KOPT-K1 (cell line): Measurements from ENCODE around the gene IFT80.
"Not testable (repeated sequence)": the region's sequence is repeated elsewhere in the genome, so short reads cannot be mapped to it uniquely, and the experiment has no call there.

Source experiments
- H3K27ac ChIP-seq: fragments of 200-600 bp; sonication (generic); 2 replicates; pipeline ENCODE4 v1.5.1; 2016; ENCODE audit warnings: antibody characterized with exemption, mild to moderate bottlenecking, low read depth, low read length; ENCODE audit not compliant: poor library complexity, severe bottlenecking
- H3K36me3 ChIP-seq: fragments of 200-600 bp; sonication (generic); 2 replicates; pipeline ENCODE4 v1.5.1; 2017; ENCODE audit warnings: antibody characterized with exemption, mild to moderate bottlenecking, low read length, moderate library complexity; ENCODE audit not compliant: insufficient read depth
- H3K9me3 ChIP-seq: fragments of 200-600 bp; sonication (generic); 2 replicates; pipeline ENCODE4 v1.5.1; 2017; ENCODE audit warnings: antibody characterized with exemption, low read length, mild to moderate bottlenecking; ENCODE audit not compliant: insufficient read depth, poor library complexity, severe bottlenecking

The IFT80 gene

GRCh38 chr3:160384639-160385318, 14.2 kb downstream of the IFT80 start:
- no peak overlapping the region for H3K27ac ChIP-seq
- H3K36me3 ChIP-seq: no peaks in the 10 kb centered on the region
- no peaks in the 10 kb centered on the region for H3K9me3 ChIP-seq

GRCh38 chr3:160381470-160381869, 17.6 kb downstream of the IFT80 start:
- Histone ChIP-seq H3K9me3 (no peaks in the 10 kb centered on the region), H3K27ac (no peak overlapping the region), H3K36me3 (peaks cover 4% of the 10 kb centered on the region)

GRCh38 chr3:160379628-160380214, 19.3 kb downstream of the IFT80 start:
- Histone ChIP-seq H3K27ac (no peak overlapping the region), H3K9me3 (no peaks in the 10 kb centered on the region), H3K36me3 (peaks cover 19% of the 10 kb centered on the region)

DNA sequence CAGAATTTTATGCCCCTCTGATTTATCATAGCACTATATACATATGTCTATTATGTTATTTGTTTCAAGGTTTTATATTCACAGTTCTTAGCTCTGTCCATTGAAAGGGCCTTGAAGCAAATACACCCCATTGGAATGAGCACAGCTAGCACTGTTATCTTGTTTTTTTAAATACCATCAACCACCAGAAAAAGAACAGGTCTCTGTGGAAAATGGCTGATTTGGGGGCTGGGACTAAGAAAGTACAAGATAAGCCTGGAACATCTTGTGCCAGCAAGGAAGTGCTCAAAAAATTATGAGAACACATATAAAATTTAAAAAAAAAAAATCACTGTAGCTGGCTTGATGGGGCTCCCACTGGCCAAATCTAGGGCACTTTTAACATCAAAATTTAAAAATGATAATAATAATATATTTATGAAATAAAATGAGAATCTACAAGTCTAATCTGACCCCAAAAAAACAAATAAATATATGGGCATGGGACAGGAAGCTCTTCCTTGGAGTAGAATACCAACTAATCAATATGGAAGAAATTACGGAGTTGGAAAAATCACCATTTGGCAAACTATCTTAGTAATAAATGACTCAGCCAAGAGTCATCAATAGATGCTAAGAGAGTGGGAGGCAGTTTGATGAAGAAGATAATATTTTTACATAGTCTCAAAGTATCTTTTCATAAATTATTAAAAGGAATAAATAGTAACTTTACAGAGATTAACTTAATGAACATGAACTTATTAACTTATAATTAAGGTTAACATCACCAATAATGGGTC, 20.5 kb downstream of the IFT80 start:
- H3K27ac ChIP-seq: no peak overlapping the region
- H3K36me3 ChIP-seq: peaks cover 28% of the 10 kb centered on the region
- H3K9me3 ChIP-seq: no peaks in the 10 kb centered on the region

GRCh38 chr3:160376681-160377080, 22.3 kb downstream of the IFT80 start:
- Histone ChIP-seq H3K36me3 (peaks cover 29% of the 10 kb centered on the region), H3K9me3 (no peaks in the 10 kb centered on the region), H3K27ac (no peak overlapping the region)

DNA sequence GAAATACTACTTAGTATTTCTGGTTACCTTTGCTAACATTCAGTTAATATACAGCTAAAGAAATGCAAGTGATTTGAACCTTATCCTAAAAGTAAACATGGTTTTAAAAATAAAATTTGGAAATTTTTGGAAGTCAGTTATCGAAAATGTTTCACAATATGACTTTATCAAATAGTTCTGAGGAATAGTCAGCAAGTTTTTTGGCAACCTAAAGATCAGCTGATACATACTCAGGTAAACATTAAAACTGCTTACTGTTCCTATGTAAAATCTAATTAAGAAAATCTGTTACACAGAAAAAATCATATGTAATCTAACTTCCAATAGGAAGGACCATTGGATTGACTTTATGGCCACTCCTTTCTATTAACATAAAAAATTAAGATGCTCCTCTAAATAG, 24.1 kb downstream of the IFT80 start:
- peaks cover 29% of the 10 kb centered on the region for H3K36me3 ChIP-seq
- no peaks in the 10 kb centered on the region for H3K9me3 ChIP-seq
- H3K27ac ChIP-seq: no peak overlapping the region

DNA sequence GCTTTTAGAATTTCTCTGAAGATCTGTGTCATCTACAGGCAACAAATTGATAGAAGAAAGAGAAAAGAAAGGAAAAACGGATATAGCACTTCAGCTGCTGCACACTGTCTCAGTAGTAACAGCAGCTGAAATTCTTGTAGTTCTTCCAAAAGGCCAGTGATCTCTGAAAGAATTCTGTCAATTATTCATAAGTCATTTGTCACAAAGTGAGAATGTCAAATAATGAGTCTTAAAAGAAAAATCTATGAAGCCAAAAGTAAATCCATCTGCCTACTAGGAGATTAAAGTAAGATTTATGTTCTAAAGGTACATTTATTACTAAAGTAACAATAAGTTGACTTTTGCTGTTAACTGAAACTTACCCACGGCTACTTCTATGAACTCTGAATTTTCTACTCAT, 24.6 kb downstream of the IFT80 start:
- H3K36me3 ChIP-seq: peaks cover 29% of the 10 kb centered on the region

DNA sequence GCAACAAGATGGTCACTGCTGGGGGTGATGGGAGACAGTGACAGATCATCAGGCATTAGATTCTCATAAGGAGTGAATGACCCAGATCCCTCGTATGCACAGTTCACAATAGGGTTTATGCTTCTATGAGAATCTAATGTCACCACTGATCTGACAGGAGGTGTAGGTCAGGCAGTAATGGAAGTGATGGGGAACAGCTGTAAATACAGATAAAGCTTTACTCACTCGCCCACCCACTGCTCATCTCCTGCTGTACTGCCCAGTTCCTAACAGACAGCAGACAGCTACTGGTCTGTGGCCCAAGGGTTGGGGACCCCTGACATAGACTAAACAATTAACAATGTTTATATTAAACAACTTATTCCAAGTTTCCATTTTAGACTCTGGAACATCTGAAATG, 25.4 kb downstream of the IFT80 start:
- H3K9me3 ChIP-seq: no peaks in the 10 kb centered on the region
- H3K36me3 ChIP-seq: peaks cover 29% of the 10 kb centered on the region
- no peak overlapping the region for H3K27ac ChIP-seq

More for the DNA sequence above, 24.6 kb downstream of the IFT80 start:
- Histone ChIP-seq H3K27ac (no peak overlapping the region), H3K9me3 (no peaks in the 10 kb centered on the region)

DNA sequence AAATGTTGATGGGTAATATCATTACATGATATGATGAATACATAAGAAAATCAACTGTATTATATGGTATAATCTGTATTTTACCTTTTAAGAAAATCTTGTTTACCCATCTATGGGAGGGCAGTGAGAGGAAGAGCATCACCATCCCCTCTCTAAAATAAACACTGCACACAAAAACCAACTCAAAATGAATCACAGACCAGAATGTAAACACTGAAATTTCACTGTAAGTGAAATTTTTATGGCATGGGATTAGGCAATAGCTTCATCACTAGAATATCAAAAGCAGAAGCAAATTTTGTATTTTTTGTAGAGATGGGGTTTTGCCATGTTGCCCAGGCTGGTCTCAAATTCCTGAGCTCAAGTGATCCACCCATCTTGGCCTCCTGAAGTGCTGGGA, 26.2 kb downstream of the IFT80 start:
- Histone ChIP-seq H3K27ac (no peak overlapping the region), H3K36me3 (peaks cover 29% of the 10 kb centered on the region)

GRCh38 chr3:160370987-160371857, 27.8 kb downstream of the IFT80 start:
- H3K9me3 ChIP-seq: no peaks in the 10 kb centered on the region
- peaks cover 26% of the 10 kb centered on the region for H3K36me3 ChIP-seq
- no peak overlapping the region for H3K27ac ChIP-seq

More for the DNA sequence above, 26.2 kb downstream of the IFT80 start:
- H3K9me3 ChIP-seq: no peaks in the 10 kb centered on the region

DNA sequence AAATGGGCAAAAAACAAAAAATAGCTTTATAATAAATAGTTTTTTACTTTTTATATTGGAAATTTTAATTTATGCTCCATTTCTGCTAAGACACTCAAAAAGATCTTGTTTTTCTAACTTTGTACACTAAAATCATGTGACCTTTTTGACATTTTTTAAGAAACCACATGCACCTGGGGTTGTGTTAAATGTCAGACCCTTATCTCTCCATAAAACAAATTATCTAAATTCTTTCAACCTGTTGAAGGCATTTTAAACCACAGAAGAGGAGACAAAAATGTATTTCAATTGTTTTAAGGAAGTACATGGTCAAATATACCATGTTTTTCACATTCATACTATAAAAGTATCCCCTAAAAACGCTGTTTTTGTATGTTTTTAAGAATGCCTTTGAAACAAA, 29.2 kb downstream of the IFT80 start:
- peaks cover 19% of the 10 kb centered on the region for H3K36me3 ChIP-seq
- H3K27ac ChIP-seq: no peak overlapping the region
- no peaks in the 10 kb centered on the region for H3K9me3 ChIP-seq

DNA sequence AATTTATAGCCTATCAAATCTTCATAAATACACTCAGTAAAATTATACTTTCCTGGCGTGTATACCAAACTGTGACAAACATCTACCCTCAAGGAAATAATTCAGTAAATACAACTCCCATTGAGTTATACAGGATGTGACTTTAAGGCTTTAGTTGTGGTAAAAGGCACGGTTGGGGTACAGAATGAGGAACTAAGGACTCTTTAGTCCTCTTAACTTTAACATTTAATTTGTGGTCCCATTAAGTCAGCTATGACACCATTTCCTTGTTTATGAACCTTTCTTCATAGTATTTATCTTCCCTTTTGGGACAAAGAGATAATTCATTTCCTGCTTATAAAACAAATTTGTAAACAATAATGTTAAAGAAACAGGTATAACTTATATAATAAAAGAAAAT, 30.2 kb downstream of the IFT80 start:
- Histone ChIP-seq H3K36me3 (peaks cover 13% of the 10 kb centered on the region), H3K9me3 (no peaks in the 10 kb centered on the region), H3K27ac (no peak overlapping the region)

DNA sequence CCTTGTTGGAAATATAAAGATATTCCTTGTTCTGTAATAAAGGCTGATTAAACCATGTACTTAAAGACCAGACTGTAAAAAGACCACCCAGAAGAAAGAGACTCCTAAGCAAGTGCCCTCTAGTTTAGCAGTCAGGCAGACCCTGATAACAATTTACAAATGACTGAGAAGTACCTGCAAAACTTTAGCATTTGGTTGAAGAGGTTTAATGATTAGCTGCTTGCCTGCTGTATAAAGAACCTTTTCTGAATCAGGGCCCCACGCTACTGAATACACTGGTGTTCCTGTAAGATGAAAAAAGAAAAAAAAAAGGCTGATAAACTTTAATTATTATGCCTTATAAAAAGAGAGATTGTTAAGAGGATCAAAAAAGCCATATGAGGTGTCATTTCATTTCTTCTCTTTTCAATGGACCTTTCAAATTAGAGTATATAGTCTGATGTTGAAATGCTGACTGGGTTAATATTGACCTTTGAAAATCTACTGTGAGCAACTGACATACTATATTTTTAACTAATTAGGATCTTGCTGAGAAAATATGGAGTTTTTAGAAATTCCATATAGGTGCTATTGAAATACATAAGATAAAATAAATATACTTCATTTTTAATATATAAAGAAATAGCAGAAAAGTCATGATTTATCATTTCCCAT, 33.0 kb downstream of the IFT80 start:
- no peaks in the 10 kb centered on the region for H3K9me3 ChIP-seq
- no peak overlapping the region for H3K27ac ChIP-seq
- peaks cover 9% of the 10 kb centered on the region for H3K36me3 ChIP-seq

DNA sequence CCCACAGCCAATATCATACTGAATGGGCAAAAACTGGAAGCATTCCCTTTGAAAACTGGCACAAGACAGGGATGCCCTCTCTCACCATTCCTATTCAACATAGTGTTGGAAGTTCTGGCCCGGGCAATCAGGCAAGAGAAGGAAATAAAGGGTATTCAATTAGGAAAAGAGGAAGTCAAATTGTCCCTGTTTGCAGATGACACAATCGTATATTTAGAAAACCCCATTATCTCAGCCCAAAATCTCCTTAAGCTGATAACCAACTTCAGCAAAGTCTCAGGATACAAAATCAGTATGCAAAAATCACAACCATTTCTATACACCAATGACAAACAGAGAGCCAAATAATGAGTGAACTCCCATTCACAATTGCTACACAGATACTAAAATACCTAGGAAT, 36.1 kb downstream of the IFT80 start:
- H3K9me3 ChIP-seq, H3K36me3 ChIP-seq, H3K27ac ChIP-seq: not testable (repeated sequence)
